Stomach (tissue), 4 donors: ENCODE data around the gene NCKAP5L.

Experiments used
- POLR2A ChIP-seq, 4 donors: fragments of 450-650 bp; IDR thresholded peaks; one replicate each; pipeline ENCODE4 v1.6.1; 2016; ENCODE audit warnings: antibody characterized with exemption in 4 of 4, control low read depth in 2 of 4, mild to moderate bottlenecking in 1 of 4, moderate library complexity in 1 of 4
- POLR2AphosphoS5 ChIP-seq, 3 donors: sonication (generic); formaldehyde crosslinking; IDR thresholded peaks; one replicate each; pipeline ENCODE4 v1.6.1; 2016; ENCODE audit warnings: antibody characterized with exemption in 3 of 3
- TF ChIP-seq, protein P1 (sequence below), 7 experiments: fragments of 450-650 bp in 4 of 7; fragments of 200-600 bp in 3 of 7; sonication (generic) in 3 of 7; IDR thresholded peaks; one replicate each; pipeline ENCODE4 v1.5.1; 2016 to 2019; ENCODE audit warnings: antibody characterized with exemption in 7 of 7, control low read depth in 2 of 7, mild to moderate bottlenecking in 1 of 7

DNA sequence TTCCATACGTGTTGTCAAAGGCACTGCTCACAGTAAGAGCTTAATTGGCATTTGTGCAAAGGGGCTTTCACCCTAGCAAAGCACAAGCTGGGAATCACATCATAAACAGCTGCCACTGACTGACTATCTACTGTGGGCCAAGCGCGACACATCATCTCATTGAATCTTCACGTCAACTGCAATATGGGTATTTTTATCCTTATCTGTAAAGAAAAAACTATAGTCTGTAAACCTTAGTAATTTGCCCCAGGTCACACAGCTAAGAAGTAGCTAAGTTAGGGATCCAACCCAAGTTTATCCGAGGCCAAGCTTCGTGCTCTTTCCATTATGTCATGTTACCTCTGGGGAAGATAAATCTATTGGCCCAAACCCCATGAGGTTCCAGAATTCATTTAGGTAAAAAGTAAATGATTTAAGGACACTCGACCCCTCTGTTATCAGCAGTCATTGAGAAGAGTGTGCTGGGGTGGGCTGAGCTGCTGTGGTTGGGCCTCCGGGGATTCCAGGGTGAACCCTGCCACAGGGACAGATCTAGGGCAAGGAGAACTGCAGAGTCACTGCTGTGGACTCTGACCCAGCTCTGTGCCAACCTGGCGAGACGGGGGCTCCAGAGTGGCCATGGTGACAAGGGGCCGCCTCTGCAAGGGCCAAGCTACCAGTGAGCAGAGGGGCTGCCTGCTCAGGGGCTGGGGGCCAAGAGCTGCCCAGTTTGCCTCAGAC, 27.6 kb downstream of the NCKAP5L start:
- TF ChIP-seq, protein P1, sequence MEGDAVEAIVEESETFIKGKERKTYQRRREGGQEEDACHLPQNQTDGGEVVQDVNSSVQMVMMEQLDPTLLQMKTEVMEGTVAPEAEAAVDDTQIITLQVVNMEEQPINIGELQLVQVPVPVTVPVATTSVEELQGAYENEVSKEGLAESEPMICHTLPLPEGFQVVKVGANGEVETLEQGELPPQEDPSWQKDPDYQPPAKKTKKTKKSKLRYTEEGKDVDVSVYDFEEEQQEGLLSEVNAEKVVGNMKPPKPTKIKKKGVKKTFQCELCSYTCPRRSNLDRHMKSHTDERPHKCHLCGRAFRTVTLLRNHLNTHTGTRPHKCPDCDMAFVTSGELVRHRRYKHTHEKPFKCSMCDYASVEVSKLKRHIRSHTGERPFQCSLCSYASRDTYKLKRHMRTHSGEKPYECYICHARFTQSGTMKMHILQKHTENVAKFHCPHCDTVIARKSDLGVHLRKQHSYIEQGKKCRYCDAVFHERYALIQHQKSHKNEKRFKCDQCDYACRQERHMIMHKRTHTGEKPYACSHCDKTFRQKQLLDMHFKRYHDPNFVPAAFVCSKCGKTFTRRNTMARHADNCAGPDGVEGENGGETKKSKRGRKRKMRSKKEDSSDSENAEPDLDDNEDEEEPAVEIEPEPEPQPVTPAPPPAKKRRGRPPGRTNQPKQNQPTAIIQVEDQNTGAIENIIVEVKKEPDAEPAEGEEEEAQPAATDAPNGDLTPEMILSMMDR (IDR thresholded peaks at IDR 0.05): no peak
- TF ChIP-seq POLR2A (IDR thresholded peaks at IDR 0.05) (no peak), POLR2AphosphoS5 (IDR thresholded peaks at IDR 0.05) (no peak)
